ENCODE results near the gene ASXL3.

ASXL3 gene

GRCh38 chr18:33541316-33541715 lies 36.7 kb upstream of the ASXL3 start:
- TF ChIP-seq CTCF (IDR thresholded peaks at IDR 0.05) = no peak
- no peaks in the 10 kb centered on the region for H3K36me3 ChIP-seq
- no peak overlapping the region for H3K4me3 ChIP-seq (ENCODE audit: low read depth in 1 of 2, low read length in 1 of 2)
- no peaks in the 10 kb centered on the region for H3K9me3 ChIP-seq
- no peaks in the 10 kb centered on the region for H3K27me3 ChIP-seq
- H3K27ac ChIP-seq = no peak overlapping the region
- no peaks in the 10 kb centered on the region for H3K4me1 ChIP-seq (ENCODE audit: control insufficient read depth in 1 of 2, insufficient read depth in 1 of 2, low read depth in 1 of 2, low read length in 1 of 2)

- H3K27me3 ChIP-seq = no peaks in the 10 kb centered on the region
- no peaks in the 10 kb centered on the region for H3K4me1 ChIP-seq (ENCODE audit: control insufficient read depth in 1 of 2, insufficient read depth in 1 of 2, low read depth in 1 of 2, low read length in 1 of 2)
- H3K9me3 ChIP-seq = no peaks in the 10 kb centered on the region
- H3K4me3 ChIP-seq (ENCODE audit: low read depth in 1 of 2, low read length in 1 of 2) = no peak overlapping the region
- no peaks in the 10 kb centered on the region for H3K36me3 ChIP-seq
- TF ChIP-seq CTCF (IDR thresholded peaks at IDR 0.05) = no peak
- no peak overlapping the region for H3K27ac ChIP-seq
Measured at GRCh38 chr18:33556846-33557245, 21.2 kb upstream of the ASXL3 start.

GRCh38 chr18:33557706-33558105 lies 20.3 kb upstream of the ASXL3 start:
- Histone ChIP-seq H3K4me1 (ENCODE audit: control insufficient read depth in 1 of 2, insufficient read depth in 1 of 2, low read depth in 1 of 2, low read length in 1 of 2) (no peaks in the 10 kb centered on the region), H3K36me3 (no peaks in the 10 kb centered on the region), H3K27me3 (no peaks in the 10 kb centered on the region), H3K27ac (no peak overlapping the region), H3K4me3 (ENCODE audit: low read depth in 1 of 2, low read length in 1 of 2) (no peak overlapping the region), H3K9me3 (no peaks in the 10 kb centered on the region)
- no peak for TF ChIP-seq CTCF (IDR thresholded peaks at IDR 0.05)

- H3K4me3 ChIP-seq (ENCODE audit: low read depth in 1 of 2, low read length in 1 of 2) = no peak overlapping the region
- H3K36me3 ChIP-seq = no peaks in the 10 kb centered on the region
- H3K9me3 ChIP-seq = no peaks in the 10 kb centered on the region
- TF ChIP-seq CTCF (IDR thresholded peaks at IDR 0.05) = no peak
- H3K4me1 ChIP-seq (ENCODE audit: control insufficient read depth in 1 of 2, insufficient read depth in 1 of 2, low read depth in 1 of 2, low read length in 1 of 2) = no peaks in the 10 kb centered on the region
- H3K27ac ChIP-seq = no peak overlapping the region
- H3K27me3 ChIP-seq = no peaks in the 10 kb centered on the region
Measured at GRCh38 chr18:33558529-33558928, 19.5 kb upstream of the ASXL3 start.

GRCh38 chr18:33560686-33561370 lies 17.2 kb upstream of the ASXL3 start:
- Histone ChIP-seq H3K27me3 (no peaks in the 10 kb centered on the region), H3K36me3 (no peaks in the 10 kb centered on the region), H3K9me3 (no peaks in the 10 kb centered on the region), H3K4me1 (ENCODE audit: control insufficient read depth in 1 of 2, insufficient read depth in 1 of 2, low read depth in 1 of 2, low read length in 1 of 2) (no peaks in the 10 kb centered on the region), H3K27ac (no peak overlapping the region), H3K4me3 (ENCODE audit: low read depth in 1 of 2, low read length in 1 of 2) (no peak overlapping the region)
- TF ChIP-seq CTCF (IDR thresholded peaks at IDR 0.05) = no peak

Measured in neutrophil (primary cell).